Stimulated activated CD4-positive, alpha-beta T cell treated with anti-CD3 and anti-CD28 coated beads, Interleukin-12 subunit alpha, Interleukin-12 subunit beta, amount 100 ng/mL, for 4 hours (primary cell): ENCODE data around the gene KRT39.
A peak's percentile ranks its signal among the peaks of the same experiment; 100 is the strongest.
"Not testable (repeated sequence)": the region's sequence is repeated elsewhere in the genome, so short reads cannot be mapped to it uniquely, and the experiment has no call there.

Source experiments
- DNase-seq: peaks from one replicate; pipeline ENCODE4 v3.0.0-alpha.2; 2020

KRT39 gene

GRCh38 chr17:40936976-40937375, 29.8 kb downstream of the KRT39 start:
- DNase-seq, result no peak

DNA sequence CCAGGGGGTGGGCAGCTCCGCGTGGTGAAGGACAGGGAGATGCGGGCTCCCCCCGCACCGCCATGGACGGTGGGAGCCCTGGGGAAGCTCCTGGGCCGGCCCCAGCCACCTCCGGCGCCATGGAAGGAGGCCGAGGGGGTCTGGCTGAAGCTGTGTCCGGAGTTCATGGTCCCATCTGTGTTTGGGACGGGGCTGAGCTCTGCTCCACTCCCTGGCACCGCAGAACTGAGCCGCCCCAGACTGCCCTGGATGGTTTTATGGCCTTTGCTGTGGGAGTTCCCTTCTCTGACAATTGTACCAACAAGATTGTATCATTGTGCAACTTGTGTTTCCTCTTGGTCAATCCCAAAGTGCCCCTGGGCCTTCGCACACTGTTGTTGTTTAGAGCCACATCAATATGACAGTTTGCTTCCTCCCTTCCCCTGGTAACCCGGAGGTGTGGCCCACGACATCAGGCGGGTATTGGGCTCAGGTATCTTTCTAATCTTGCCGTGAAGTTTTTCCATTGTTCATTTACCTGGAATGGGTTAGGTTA, 30.2 kb downstream of the KRT39 start:
- no peak for DNase-seq

GRCh38 chr17:40935624-40936023, 31.1 kb downstream of the KRT39 start:
- no peak for DNase-seq

- no peak for DNase-seq
Measured at GRCh38 chr17:40932608-40933007, 34.1 kb downstream of the KRT39 start.

DNA sequence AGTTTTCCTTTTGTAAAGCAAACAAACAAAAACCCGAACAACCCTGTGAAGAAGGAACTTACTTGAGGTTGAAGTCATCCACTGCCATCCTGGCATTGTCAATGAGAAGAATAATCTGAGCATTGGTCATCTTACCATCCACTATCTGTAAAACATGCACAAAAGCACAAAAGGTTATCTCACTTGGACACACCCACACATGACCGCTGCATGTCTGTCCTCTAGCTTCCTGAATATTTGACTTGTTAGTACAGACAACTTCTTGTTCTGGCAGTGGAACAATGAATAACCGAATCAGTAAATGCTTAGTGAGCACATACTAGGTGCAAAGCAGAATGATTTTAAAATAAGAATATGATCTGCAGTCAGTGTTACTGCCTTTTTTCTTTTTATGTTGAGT, 35.4 kb downstream of the KRT39 start:
- no peak for DNase-seq

DNA sequence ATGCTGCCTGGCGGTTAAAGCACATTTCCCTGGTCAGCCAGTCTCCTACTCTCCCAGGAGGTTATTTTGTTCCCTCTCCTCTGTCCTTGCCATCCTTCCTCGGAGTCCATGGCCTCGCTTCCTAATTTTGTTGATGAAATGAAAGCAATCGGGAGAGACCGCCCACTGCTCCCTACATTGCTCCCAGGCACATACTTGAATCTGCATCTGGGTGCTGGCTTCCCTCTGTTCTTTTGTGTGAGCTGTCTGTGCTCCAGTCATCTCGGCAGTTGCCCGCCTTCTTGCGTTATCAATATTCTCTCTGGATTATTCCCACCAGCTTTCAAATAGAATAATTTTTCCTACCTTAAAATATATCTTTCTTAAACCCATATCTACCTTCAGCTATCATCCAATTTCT, 40.4 kb downstream of the KRT39 start:
- no peak for DNase-seq

DNA sequence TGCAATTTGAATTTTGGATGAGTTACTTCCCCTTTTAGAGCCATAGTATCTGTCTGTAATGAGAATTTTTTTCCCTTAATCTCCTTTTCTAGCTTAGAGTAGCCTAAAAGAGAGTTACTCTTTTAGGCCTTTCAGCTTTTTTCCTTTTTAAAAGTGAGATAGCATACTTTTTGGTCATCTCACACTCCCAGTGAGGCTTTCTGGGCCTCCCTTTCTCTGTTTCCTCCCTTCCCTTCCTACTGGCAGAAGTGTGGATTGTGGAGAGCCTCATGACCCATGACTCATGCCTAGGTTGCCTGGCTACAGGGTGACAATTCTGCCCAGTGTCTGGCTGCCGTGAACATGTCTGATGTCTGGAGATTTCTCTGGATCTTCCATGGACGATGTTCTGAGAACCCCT, 44.5 kb downstream of the KRT39 start:
- DNase-seq, result no peak

- no peak for DNase-seq
Measured at GRCh38 chr17:40921026-40921425, 45.7 kb downstream of the KRT39 start.

- not testable (repeated sequence) for DNase-seq
Measured at GRCh38 chr17:40917116-40917515, 49.6 kb downstream of the KRT39 start.

- DNase-seq, result no peak
Measured at GRCh38 chr17:40916366-40916765, 50.4 kb downstream of the KRT39 start.

DNA sequence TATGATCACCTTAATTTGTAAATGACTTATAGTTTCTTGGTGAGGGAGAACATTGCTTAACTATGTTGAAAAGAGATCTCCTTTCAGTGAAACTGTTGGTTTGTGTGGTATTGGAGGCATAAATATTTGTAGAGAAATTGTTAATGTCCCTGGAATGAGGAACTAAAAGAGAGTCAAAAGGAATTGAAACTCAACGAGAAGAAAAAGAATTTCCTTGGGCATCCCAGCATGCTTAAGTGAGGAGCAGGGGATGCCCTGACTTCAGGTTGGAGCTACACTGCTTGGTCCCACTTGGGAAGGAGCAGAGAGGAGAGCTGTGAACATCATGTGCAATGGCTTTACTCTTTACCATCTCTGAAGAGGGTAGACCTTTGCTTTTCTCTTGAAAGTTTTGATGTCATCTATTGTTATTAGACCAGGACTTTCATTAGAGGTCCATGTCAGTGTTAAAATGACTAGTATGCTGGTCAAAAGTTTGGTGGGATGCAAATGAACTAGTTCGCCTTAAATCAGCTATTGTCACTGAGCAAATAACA, 51.0 kb downstream of the KRT39 start:
- DNase-seq, result no peak

DNA sequence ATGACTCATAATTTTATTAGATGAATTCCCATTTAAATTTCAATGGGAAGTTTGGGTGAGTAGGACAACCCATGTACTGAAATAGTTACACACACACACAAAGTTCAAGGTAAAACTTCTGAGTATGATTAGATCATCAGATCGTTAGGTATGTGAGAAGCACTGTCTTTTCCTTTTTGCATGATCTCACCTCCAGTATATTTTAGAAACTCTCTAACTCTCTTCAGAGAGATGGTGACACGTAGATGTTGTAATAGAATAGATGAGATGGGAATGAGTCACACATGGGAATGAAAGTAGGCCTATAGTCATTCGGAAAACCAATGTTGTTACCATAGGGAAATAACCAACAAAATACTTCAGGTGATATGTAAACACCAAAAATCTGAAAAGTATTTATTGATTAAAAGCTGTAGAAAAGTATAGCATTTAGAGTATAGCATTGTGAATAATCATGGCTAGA, 51.5 kb downstream of the KRT39 start:
- DNase-seq, result no peak

- no peak for DNase-seq
Measured at GRCh38 chr17:40914075-40914855, 52.5 kb downstream of the KRT39 start.

DNA sequence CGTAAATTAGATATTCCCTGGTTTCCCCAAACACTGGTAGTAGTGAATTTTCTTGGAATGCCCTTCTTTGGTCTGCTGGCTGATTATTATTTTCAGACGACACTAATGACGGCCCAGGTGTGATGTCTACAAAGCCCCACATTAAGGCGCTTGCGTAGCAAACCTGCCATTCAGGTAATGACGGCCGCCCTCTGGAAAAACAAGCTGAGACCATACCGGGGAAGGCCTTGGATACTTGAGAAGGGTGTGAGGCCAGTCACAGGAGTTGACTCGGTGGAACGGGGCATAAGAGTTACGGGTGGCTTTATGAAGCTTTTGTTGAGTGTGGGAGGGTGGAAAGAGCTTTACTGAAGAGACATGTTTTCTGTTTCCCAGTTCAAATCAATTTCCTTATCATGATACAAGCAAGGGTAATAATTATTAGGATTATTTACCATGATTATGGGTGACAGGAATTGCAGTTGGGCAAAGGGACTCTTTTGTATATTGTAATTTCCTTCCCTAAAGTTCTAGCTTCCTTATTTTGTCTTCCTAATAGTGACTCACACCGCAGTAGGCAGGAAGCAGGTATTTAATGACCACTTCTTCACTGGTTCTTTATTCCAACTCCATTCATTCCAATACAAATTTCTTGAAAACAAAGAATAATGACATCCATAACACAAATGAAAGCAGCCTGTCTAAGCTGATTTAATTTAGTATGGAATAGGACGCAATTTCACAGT, 54.1 kb downstream of the KRT39 start:
- DNase-seq, result no peak

GRCh38 chr17:40910441-40910841, 56.3 kb downstream of the KRT39 start:
- DNase-seq, result no peak

GRCh38 chr17:40909755-40910154, 57.0 kb downstream of the KRT39 start:
- DNase-seq, result no peak

DNA sequence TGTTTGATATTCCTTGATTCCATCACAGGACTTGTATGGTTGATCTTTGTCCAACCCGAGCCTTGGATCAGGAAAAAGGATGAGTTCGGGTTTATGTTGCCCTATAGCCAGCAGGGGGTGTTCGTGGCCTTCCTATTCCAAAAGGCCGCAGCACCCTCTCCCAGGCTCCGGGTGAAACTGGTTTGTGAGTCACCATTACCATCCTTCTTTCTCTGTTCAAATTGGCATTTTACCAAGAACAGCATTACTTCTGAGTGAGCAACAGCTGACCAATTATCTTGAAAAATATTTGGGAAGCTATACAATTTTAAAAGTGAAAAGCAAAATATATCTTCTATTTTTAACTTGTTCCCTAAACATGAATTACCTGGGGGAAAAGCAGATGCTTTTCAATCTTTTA, 57.4 kb downstream of the KRT39 start:
- DNase-seq, result peak; percentile 54
